ENCODE results near the gene HIF3A.
"Not testable (repeated sequence)": the region's sequence is repeated elsewhere in the genome, so short reads cannot be mapped to it uniquely, and the experiment has no call there.

HIF3A gene

DNA sequence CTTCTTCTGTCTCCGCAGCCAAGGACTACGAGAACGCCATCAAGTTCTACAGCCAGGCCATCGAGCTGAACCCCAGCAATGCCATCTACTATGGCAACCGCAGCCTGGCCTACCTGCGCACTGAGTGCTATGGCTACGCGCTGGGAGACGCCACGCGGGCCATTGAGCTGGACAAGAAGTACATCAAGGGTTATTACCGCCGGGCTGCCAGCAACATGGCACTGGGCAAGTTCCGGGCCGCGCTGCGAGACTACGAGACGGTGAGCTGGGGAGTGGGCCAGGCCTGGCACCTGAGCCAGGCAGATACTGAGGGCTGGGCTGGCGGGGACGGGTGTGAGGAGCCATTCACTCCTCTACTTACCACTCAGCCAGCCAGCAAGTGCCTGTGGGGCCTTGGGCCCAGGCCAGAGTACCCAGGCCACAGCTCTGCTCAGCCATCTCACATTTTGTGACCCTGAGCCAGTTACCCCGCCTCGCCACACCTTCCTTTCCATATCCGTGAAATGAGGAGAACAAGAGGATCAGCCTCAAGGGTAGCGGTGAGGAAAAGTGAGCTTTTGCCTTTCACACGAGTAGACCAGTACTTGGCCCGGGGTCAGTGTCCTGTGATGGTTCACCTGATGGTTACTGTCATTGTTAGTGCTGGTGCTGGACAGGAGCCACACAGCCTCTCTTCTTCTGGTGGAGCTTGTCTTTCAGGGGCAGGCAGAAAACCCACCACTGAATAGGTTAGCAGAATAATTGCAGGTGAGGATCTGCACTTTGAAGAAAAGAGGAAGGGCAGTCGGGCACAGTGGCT is 57.1 kb downstream of the HIF3A start:
- in situ Hi-C loops (cut with HindIII; ENCODE audit: low sequenced_read_pairs): no loop called here

DNA sequence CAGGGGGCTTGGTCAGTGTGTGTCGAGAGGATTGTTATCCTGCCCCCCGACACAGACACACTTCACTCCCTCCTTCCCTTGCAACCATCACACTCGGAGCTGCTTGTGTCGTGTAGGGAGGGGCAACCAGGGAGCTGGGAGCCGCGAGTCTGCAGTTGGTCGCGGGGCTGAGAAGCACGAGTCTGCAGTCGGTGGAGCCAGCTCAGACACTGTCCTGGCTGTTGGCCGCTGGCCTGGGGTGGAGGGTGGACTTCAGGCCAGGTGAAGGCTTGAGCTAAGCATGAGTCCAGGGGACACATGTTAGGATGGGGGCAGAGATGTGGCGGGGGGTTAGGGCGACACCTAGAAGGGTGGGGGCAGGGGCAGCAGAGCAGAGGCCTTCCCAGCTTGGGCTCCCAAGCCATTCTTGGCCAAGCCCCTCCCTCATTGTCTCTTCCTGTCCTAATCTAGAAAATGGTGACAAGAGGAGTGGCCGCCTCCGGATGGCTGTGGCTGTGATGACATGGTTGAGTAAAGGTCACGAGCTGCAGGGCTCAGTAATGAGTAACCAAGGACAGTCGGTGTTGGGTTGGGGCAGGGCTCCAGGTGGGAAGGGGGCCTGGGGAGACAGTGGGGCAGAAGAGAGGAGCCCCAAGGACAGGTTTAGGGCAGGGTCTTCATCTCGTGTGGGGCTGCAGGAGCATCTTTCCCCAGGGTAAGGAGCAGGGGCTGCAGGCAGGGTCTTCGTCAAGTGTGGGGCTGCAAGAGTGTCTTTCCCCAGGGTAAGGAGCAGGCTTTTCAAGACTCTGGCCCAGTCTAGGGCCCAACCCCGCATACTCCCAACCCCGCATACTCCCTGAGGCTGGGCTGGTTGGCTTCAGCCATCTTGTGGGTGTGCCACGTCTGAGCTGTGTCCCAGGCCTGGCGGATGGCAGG is 58.6 kb downstream of the HIF3A start:
- in situ Hi-C loops (cut with HindIII; ENCODE audit: low sequenced_read_pairs): loop anchor here (5.0 kb wide), 1 partner anchor 58 kb away; the partner anchor contains the start of gene HIF3A

DNA sequence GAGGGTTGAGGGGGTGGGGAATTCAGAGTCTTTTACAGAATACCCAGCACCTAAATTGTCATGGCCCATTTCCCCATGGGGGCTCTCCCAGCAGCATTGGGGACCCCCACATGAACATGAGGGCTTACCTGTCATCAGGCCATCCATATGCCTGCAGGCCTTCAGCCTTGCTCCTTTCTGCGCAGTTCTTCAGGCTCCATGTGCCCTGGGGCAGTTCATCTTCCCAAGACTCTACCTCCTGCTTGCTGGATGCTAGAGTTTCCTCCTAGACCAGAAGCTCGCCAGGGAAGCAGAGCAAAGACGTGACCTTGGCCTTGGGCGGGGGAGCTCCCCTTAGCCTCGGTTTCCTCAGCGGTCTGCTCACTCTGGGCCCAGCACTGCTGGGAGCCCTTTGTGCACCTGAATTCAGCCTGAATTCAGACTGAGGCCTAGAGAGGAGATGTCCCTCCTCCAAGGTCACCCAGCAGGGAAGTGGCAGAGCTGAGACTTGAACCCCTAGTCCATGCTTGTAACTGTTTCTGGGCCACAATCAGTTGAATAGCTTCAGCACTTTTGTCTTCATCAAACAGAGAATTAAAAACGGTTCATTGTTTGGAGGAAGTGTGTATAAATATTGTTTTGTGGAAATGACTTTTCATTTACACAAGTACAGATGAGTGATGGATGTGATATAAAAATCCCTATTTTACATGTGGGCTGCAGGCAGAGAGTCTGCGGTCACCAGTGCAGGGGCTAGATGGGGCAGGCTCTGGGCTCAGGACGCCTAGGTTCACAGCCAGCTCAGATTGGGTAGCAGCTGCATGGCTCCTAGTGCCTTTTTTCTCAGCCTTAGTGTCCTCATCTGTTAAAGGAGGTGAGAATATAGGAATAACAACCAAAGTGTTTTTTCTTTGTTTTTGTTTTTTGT is 59.6 kb downstream of the HIF3A start:
- in situ Hi-C loops (cut with HindIII; ENCODE audit: low sequenced_read_pairs): loop anchor here (5.0 kb wide), 1 partner anchor 59 kb away; the partner anchor contains the start of gene HIF3A

DNA sequence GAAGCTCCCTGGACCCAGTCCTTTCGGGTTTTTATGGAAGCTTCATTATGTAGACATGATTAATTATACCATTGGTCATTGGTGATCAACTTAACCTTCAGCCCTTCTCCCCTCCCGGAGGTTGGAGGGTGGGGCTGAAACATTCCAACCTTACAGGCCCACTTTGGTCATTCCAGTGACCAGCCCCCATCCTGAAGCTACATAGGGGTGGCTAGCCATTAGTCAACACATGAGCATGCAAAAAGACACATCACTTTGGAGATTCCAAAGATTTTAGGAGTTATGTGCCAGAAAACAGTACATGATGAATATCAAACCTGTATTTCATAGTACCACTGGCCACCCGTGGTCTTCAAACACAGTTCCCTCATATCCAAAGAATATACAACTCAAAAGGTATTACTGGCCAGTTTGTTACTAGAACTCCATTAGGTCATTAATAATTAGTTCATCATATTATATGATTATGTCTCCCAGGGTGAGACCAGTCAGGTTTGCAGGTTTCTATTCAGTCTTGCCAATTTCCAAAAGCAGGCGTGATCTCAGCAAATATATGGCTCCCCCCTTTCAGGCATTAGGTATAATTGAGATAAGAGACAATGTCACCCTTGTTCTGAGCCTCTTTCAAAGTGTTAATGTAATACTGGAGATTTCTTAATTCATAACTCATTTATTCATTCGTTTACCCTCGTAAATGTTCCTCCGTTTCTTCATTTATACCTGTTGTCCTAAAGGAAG is 61.2 kb downstream of the HIF3A start:
- in situ Hi-C loops (cut with HindIII; ENCODE audit: low sequenced_read_pairs): loop anchor here (5.0 kb wide), 1 partner anchor 61 kb away; the partner anchor contains the start of gene HIF3A

DNA sequence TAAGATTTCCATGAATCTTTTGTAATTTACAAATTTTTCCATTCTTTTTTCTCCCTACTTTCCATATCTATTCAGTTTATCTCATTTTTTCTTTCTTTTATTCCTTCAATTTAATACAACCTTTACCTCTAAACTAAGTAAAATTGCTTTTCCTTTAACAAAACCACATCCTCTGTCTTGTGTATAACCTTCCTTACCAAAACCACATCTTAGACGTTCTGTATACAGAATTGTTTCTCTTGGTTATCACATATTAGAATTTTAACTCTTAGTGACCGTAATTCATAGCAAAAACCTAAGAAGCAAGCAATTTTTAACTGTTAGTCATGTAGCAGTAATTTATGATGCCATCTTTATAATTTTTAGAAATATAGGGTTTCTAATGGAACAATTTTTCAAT is 65.1 kb downstream of the HIF3A start:
- in situ Hi-C loops (cut with HindIII; ENCODE audit: low sequenced_read_pairs): no loop called here

DNA sequence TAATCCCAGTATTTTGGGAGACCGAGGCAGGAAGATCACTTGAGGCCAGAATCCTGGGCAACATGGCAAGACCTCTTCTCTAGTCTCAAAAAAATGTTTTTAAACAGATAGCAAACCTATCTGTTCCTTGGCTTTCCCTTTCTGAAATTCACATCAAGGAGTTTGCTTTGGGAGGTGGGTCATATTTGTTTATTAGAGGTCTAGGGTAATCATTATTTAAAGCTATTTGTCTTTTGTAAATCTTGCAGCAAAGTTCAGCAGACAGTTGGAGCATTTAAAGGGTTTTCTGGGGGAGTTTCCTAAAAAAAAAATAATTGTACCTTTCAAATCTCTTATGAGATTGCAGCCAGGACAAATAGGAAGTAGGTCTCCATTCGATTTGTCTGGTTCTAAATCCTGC is 67.5 kb downstream of the HIF3A start:
- in situ Hi-C loops (cut with HindIII; ENCODE audit: low sequenced_read_pairs): no loop called here

DNA sequence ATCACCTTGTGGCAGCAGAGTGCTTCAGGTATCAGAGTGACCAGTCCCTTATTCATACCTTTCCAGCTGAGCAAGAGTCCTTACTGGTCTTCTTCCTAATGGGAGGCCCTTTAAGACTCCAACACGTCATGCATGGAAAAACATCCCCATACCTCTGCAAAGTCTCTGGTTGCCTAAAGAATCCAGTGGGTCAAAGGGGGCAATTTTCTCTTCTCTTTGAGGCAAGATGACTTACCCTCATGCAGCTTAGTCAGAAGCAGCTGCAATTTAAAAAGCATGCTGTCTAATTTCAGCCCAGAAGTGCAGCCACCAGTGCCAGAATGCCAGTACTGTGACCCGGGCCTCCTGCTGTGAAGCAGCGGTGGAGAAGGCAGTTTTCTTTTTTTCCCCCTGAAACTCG is 68.7 kb downstream of the HIF3A start:
- in situ Hi-C loops (cut with HindIII; ENCODE audit: low sequenced_read_pairs): no loop called here

DNA sequence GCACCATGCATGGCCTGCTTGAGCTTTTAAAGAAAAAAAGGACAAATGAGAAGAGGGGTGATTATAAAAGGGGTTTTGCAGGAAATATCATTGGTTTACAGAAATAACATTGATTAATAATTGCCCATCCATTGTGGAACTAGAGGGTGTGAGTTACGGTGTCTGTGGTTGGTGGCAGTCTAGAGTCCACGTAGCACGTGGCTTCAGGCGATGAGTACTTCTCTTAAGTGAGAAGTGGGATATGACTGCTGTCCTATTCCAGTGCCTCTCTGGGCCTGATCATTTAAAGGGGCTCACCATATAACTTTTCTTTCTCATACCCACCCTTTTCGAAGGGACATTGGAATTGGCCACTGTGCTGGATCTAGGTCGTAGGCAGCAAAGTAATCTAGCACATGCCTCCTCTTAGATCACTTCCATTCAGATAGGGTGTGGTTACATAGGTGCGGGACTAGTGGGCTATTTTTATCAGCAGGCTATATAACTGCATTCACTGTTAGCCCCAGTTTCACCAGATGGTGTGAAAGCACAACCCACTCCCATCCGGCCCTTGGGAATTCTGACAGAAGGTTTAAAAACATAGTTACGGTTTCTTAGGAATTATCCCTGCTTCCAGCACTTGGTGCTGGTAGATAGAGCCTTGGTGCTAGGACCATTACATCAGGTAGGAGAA is 69.9 kb downstream of the HIF3A start:
- in situ Hi-C loops (cut with HindIII; ENCODE audit: low sequenced_read_pairs): no loop called here

DNA sequence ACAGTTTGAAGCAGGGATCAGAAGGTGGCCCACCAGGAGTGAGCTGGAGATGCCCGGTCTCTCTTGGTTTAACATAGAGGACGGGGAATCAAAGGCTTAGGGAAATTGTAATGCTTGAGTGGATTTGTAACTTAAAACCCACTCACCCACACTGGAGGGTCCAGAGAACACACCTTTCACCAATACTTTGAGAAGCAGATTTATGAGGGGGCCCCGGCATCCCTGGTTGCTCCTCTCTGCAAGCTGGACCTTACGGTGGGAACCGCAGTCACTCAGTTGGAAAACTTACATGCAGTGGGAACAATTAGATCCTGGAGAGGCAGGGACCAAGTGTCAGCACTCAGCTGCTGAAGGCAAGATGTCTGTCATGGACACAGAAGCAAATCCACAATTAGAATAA is 70.6 kb downstream of the HIF3A start:
- in situ Hi-C loops (cut with HindIII; ENCODE audit: low sequenced_read_pairs): no loop called here

DNA sequence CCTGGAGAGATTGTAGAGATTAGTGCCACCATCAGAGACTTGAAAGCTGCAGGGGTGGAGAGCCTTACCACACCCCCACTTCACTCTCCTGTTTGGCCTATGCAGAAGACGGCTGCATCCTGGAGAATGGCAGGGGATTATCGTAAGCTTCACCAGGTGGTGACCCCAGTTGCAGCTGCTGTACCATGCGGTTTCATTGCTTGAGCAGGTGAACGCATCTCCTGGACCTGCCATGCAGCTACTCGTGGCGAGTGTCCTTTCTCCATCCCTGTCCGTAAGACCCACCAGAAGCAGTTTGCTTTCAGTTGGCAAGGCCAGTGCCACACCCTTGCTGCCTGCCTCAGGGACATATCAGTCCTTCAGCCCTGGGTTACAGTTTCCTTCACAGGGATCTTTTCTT is 71.3 kb downstream of the HIF3A start:
- in situ Hi-C loops (cut with HindIII; ENCODE audit: low sequenced_read_pairs): no loop called here

DNA sequence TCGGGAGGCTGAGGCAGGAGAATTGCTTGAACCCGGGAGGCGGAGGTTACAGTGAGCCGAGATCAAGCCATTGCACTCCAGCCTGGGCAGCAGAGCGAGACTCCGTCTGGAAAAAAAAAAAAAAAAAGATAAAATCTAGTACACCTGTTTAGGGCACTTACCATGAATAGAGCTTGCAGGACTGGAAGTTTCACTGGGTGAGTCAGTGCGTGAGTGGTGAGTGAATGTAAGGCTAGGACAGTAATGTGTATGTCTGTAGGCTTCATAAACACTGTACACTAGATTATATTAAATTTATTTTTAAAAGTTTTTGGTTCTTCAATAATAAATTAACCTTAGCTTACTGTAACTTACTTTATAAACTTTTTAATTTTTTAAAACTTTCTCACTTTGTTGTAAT is 73.0 kb downstream of the HIF3A start:
- in situ Hi-C loops (cut with HindIII; ENCODE audit: low sequenced_read_pairs): no loop called here

DNA sequence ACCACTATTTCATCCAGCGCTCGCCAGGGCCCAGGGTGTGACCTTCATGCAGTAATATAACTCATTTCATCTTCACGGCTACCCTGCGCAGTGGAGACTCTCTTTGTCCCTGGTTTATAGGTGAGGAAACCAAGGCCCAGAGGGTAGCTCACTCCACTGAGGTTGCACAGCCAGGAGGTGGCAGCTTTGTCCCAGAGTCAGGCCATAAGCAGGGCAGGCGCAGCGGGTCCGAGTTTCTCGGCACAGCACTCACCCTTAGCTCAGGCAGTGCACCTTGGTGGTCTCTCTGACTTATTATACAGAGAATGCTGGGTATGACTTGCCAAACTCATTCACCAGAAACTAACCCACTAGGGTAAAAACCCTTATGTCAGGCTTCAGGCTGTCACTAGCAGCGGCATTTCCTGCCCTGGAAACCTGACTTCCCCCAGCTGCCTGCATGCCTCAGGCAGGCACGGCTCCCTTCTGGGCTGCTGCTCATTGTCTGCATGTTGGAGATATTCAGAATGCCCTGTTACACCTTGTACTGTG is 74.6 kb downstream of the HIF3A start:
- in situ Hi-C loops (cut with HindIII; ENCODE audit: low sequenced_read_pairs): no loop called here

DNA sequence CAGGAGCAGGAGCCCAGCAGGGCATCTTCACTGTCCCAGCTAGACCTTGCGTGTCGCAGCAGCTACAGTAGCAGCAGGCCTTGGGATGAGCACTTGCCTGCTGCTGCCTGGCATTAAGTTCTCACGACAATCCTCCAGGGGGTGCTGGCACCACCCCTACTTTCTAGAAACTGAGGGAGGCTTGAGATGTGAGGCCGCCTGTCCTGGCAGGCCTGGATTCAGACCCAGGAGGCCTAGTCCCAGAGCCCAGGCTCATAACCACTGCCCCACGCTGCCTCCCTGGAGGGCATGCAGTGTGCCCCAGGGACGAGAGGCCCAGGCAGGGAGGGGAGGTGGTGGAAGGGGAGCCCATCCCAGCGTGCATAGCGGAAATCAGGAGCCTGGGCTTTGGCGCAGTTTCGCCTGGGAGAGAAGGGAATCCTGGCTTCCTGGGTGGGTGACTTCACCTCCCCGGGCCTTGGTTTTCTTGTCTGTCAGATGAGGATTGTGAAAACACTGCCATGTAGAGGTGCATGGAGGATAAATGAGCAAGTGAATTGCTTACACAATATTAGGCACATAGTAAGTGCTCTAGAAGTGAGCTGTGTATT is 76.2 kb downstream of the HIF3A start:
- in situ Hi-C loops (cut with HindIII; ENCODE audit: low sequenced_read_pairs): no loop called here

DNA sequence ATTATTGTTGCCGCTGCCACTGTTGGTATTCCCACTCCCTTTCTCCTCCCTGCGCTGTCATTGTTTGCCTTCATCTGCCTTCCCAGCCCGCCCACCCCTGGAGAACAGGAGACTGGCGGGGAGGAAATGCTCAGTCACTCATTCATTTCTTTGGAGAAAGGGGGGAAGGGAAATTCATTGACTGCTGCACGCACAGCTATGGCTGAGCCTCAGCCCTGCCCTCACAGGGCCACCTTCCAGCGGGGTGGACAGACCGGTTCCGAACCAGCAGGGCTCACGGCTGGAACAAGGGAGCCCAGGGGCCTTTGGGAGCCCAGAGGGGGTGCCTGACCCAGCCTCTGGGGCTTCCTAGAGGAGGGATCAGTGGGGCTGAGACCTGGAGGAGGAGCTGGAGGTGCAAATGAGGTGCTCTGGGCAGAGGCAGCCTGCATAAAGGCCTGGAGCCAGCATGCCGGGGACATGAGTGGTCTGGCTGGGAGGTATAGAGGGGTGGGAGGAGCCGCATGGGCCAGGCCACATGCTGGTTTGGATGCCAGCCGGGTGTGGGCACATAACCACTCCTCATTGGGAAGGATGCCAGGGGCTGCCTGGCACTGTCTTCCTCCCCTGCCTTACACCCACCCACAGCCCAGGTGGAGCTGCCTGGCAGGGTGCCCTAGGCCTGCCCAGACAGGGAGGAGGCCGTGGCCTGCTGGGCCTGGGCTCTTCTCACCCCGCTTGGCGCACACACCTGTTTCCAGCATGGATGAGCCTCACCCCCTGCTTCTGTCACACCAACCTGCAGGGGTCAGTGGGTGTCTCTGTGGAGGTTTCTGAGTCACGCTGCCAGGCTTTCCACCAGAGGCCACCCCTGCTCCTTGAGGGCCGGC is 76.9 kb downstream of the HIF3A start:
- in situ Hi-C loops (cut with HindIII; ENCODE audit: low sequenced_read_pairs): no loop called here

DNA sequence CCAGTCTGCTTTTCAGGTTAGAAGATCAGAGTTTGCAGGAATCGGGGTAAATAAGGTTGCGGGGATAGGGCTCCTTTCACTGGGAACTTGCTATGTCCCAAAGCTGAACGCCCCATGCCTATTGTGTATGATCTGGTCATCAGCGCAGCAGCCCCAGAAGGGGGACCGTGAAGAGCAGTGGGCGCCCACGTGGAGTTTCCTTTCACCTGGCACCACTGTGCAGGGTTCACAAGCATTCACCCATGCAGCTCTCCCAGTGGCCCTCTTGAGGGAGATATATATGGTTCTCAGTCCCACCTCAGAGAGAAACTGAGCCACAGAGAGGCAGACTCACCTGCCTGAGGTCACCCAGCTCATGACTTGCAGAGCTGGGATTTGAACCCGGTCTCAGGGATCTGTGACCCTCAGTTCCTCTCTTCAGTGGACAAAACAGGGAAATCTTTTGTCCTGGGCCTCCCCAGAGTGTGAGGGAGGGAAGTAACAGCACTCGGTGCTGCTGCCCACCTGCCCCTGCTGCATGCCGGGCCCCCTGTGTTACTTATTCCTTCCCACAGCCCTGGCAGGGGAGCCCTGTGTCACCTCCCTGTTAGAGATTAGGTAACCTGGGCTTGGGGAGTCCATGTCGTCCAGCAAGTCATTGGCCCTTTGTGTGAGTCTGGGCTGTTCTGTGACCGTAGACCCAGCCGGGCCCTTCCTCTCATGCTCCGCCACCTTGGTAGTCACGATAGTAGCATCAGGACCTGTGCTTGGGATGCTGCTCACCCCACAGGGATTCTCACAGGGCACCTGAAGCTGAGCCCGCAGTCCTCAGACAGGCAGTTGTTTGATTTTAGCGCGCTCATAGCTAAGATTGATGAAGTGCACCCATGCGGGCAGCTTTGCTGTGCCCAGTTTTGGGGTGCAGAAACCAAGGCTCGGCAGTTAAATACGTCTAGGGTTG is 78.0 kb downstream of the HIF3A start:
- in situ Hi-C loops (cut with HindIII; ENCODE audit: low sequenced_read_pairs): no loop called here

DNA sequence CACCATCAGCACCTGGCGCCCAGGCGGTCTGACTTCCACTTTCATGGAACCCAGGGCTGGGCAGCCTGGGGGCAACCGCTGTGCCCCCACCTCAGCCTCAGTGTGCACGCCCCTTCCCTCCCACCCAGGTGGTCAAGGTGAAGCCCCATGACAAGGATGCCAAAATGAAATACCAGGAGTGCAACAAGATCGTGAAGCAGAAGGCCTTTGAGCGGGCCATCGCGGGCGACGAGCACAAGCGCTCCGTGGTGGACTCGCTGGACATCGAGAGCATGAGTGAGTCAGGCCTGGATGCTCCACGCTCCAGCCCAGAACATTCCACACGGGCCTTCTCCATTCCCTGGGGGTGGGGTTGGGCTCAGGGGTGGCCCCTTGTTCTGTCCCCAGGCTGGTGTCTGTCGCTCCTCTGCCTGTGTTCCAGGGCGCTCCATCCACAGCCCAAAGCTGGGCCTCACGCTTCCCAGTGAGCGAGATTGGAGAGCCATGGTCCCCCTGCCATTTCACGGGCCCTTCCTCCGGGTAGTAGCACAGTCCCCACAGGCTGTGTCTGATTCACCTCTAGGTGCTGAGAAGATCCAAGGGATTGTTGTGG is 78.7 kb downstream of the HIF3A start:
- in situ Hi-C loops (cut with HindIII; ENCODE audit: low sequenced_read_pairs): not testable (repeated sequence)

Measured in endothelial cell of hepatic sinusoid (primary cell).